Measurements from ENCODE around the gene ANKZF1.

The ANKZF1 gene

GRCh38 chr2:219207884-219208740 lies 21.5 kb upstream of the ANKZF1 start:
- DNase-seq (ENCODE audit: low read depth in 3 of 3) = no peak

GRCh38 chr2:219209236-219210195 lies 20.1 kb upstream of the ANKZF1 start:
- no peak for DNase-seq (ENCODE audit: low read depth in 3 of 3)

GRCh38 chr2:219210196-219210885 lies 19.3 kb upstream of the ANKZF1 start:
- DNase-seq (ENCODE audit: low read depth in 3 of 3) = no peak

GRCh38 chr2:219210886-219211362 lies 18.7 kb upstream of the ANKZF1 start:
- DNase-seq (ENCODE audit: low read depth in 3 of 3) = no peak

GRCh38 chr2:219213026-219213415 lies 16.6 kb upstream of the ANKZF1 start:
- DNase-seq (ENCODE audit: low read depth in 3 of 3) = no peak

- no peak for DNase-seq (ENCODE audit: low read depth in 3 of 3)
Measured at GRCh38 chr2:219213486-219214071, 16.0 kb upstream of the ANKZF1 start.

- no peak for DNase-seq (ENCODE audit: low read depth in 3 of 3)
Measured at GRCh38 chr2:219214141-219214540, 15.5 kb upstream of the ANKZF1 start.

GRCh38 chr2:219214786-219215185 lies 14.8 kb upstream of the ANKZF1 start:
- DNase-seq (ENCODE audit: low read depth in 3 of 3) = no peak

- no peak for DNase-seq (ENCODE audit: low read depth in 3 of 3)
Measured at GRCh38 chr2:219215871-219216534, 13.6 kb upstream of the ANKZF1 start.

- DNase-seq (ENCODE audit: low read depth in 3 of 3) = no peak
Measured at GRCh38 chr2:219216535-219216915, 13.1 kb upstream of the ANKZF1 start.

- peak in 2 of 3 experiments; percentile 10 to 28 for DNase-seq (ENCODE audit: low read depth in 3 of 3)
Measured at GRCh38 chr2:219218217-219218731, 11.3 kb upstream of the ANKZF1 start.

GRCh38 chr2:219218732-219219701 lies 10.6 kb upstream of the ANKZF1 start, which contains the start of gene ABCB6:
TSS of gene ABCB6 (minus strand) at chr2:219218958. CDS start at chr2:219218673, 285 bp downstream.
- DNase-seq (ENCODE audit: low read depth in 3 of 3) = peak; percentile 76 to 86 (median 81)

GRCh38 chr2:219219784-219220532 lies 9.6 kb upstream of the ANKZF1 start:
- DNase-seq (ENCODE audit: low read depth in 3 of 3) = no peak

- no peak for DNase-seq (ENCODE audit: low read depth in 3 of 3)
Measured at GRCh38 chr2:219220652-219221402, 8.8 kb upstream of the ANKZF1 start.

- DNase-seq (ENCODE audit: low read depth in 3 of 3) = no peak
Measured at GRCh38 chr2:219221957-219222518, 7.6 kb upstream of the ANKZF1 start.

- DNase-seq (ENCODE audit: low read depth in 3 of 3) = no peak
Measured at GRCh38 chr2:219223831-219224610, 5.6 kb upstream of the ANKZF1 start.

GRCh38 chr2:219225350-219225749 lies 4.3 kb upstream of the ANKZF1 start:
- no peak for DNase-seq (ENCODE audit: low read depth in 3 of 3)
